ENCODE measurements around the gene CENPB.

- TF ChIP-seq SREBF2 (IDR thresholded peaks at IDR 0.05; ENCODE audit: low read length): no peak
- TF ChIP-seq CTCF (IDR thresholded peaks at IDR 0.05 in 2 of 3, conservative IDR thresholded peaks at IDR 0.05 in 1 of 3; ENCODE audit: control insufficient read depth in 2 of 3, extremely low read depth in 1 of 3, insufficient read depth in 1 of 3, low read depth in 3 of 3, low read length in 3 of 3): no peak
- TF ChIP-seq KDM1A (IDR thresholded peaks at IDR 0.05; ENCODE audit: borderline replicate concordance): no peak
- no peak for TF ChIP-seq NFIC (IDR thresholded peaks at IDR 0.05; ENCODE audit: low read depth, low read length)
- TF ChIP-seq ZNF274 (IDR thresholded peaks at IDR 0.05; ENCODE audit: insufficient read depth, insufficient read length): no peak
- no peak for TF ChIP-seq NBN (IDR thresholded peaks at IDR 0.05)
- TF ChIP-seq, protein P1, sequence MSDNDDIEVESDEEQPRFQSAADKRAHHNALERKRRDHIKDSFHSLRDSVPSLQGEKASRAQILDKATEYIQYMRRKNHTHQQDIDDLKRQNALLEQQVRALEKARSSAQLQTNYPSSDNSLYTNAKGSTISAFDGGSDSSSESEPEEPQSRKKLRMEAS (IDR thresholded peaks at IDR 0.05; ENCODE audit: low read depth, low read length): no peak
- no peak for TF ChIP-seq SMC3 (IDR thresholded peaks at IDR 0.05; ENCODE audit: borderline replicate concordance, low read length)
- no peak for TF ChIP-seq SIN3A (IDR thresholded peaks at IDR 0.05; ENCODE audit: low read depth, low read length)
- no peak for TF ChIP-seq BHLHE40 (IDR thresholded peaks at IDR 0.05; ENCODE audit: borderline replicate concordance in 1 of 2, low read depth in 2 of 2, low read length in 1 of 2)
- TF ChIP-seq ZBED1 (IDR thresholded peaks at IDR 0.05; ENCODE audit: borderline replicate concordance): no peak
- no peak for TF ChIP-seq MEF2A (IDR thresholded peaks at IDR 0.05; ENCODE audit: insufficient read depth, low read depth, low read length)
- no peak for TF ChIP-seq EZH2 (IDR thresholded peaks at IDR 0.05; ENCODE audit: borderline replicate concordance, control insufficient read depth, low read depth, low read length)
Measured at GRCh38 chr20:3760655-3761348, 25.7 kb downstream of the CENPB start.
